Neural cell (in vitro differentiated cells): ENCODE measurements around the gene LAMC2. TPM values are rescaled to one million over a fixed set of nuclear protein-coding genes. Genes with fewer than 3 reads are reported as not detected.

Experiments used
- H2AFZ ChIP-seq: fragments of 200-600, 300-800 bp; sonication (generic), shearing (Covaris generic); 2 replicates; pipeline ENCODE4 v1.6.0; 2014; ENCODE audit warnings: low read depth, mild to moderate bottlenecking, antibody characterized with exemption, low read length, moderate library complexity
- H3F3A ChIP-seq: fragments of 200-600 bp; shearing (Covaris generic); 2 replicates; pipeline ENCODE4 v1.6.1; 2016; ENCODE audit warnings: mild to moderate bottlenecking, moderate library complexity, mixed read lengths, antibody characterized with exemption, low read length; ENCODE audit not compliant: insufficient read depth, poor library complexity, severe bottlenecking
- H3K27ac ChIP-seq: fragments of 200-600, 300-800 bp; sonication (generic), shearing (Covaris generic); 2 replicates; pipeline ENCODE4 v1.5.1; 2014; ENCODE audit warnings: mild to moderate bottlenecking, low read length, moderate library complexity
- H3K27me3 ChIP-seq: fragments of 300-800, 200-600 bp; sonication (generic), shearing (Covaris generic); 2 replicates; pipeline ENCODE4 v1.6.0; 2014; ENCODE audit warnings: mild to moderate bottlenecking, low read depth, low read length, moderate library complexity; ENCODE audit not compliant: insufficient read depth
- H3K36me3 ChIP-seq: fragments of 300-800, 200-600 bp; sonication (generic), shearing (Covaris generic); 2 replicates; pipeline ENCODE4 v1.5.1; 2014; ENCODE audit warnings: mild to moderate bottlenecking, antibody characterized with exemption, low read length, moderate library complexity; ENCODE audit not compliant: insufficient read depth
- H3K4me2 ChIP-seq: fragments of 300-800, 200-600 bp; sonication (generic), shearing (Covaris generic); 2 replicates; pipeline ENCODE4 v1.6.0; 2014; ENCODE audit warnings: mild to moderate bottlenecking, low read length
- H3K4me3 ChIP-seq: fragments of 300-800, 200-600 bp; sonication (generic), shearing (Covaris generic); 2 replicates; pipeline ENCODE4 v1.5.1; 2014; ENCODE audit warnings: mild to moderate bottlenecking, low read length, moderate library complexity
- H3K79me2 ChIP-seq: fragments of 200-600 bp; shearing (Covaris generic); replicated peaks from 2 replicates; pipeline ENCODE4 v1.6.0; 2014; ENCODE audit warnings: mild to moderate bottlenecking, low read length, moderate library complexity; ENCODE audit not compliant: insufficient read depth
- H3K9ac ChIP-seq: fragments of 300-800, 200-600 bp; sonication (generic), shearing (Covaris generic); 2 replicates; pipeline ENCODE4 v1.6.1; 2016; ENCODE audit warnings: mild to moderate bottlenecking, low read length, mixed read lengths
- H3K9me2 ChIP-seq: fragments of 200-600 bp; shearing (Covaris generic); 2 replicates; pipeline ENCODE4 v1.6.1; 2016; ENCODE audit warnings: mild to moderate bottlenecking, low read length, mixed read lengths; ENCODE audit not compliant: insufficient read depth
- H3K9me3 ChIP-seq: fragments of 200-600, 300-800 bp; sonication (generic), shearing (Covaris generic); 2 replicates; pipeline ENCODE4 v1.6.1; 2016; ENCODE audit warnings: mild to moderate bottlenecking, mixed run types, low read length, moderate library complexity, mixed read lengths
- H4K20me1 ChIP-seq: fragments of 200-600 bp; shearing (Covaris generic); 2 replicates; pipeline ENCODE4 v1.6.1; 2016; ENCODE audit warnings: mild to moderate bottlenecking, mixed run types; ENCODE audit not compliant: insufficient read depth
- CTCF ChIP-seq: fragments of 450-650 bp; IDR thresholded peaks from 2 replicates; pipeline ENCODE4 v1.5.1; 2014; ENCODE audit warnings: antibody characterized with exemption, mild to moderate bottlenecking, moderate library complexity; ENCODE audit not compliant: poor library complexity, severe bottlenecking
- EP300 ChIP-seq: fragments of 450-650 bp; conservative IDR thresholded peaks from 2 replicates; pipeline ENCODE4 v1.6.1; 2014; ENCODE audit warnings: antibody characterized with exemption, mild to moderate bottlenecking, moderate library complexity; ENCODE audit not compliant: poor library complexity, severe bottlenecking
- EZH2 ChIP-seq: fragments of 200-600, 300-800 bp; shearing (Covaris generic), sonication (generic); IDR thresholded peaks from 2 replicates; pipeline ENCODE4 v1.6.1; 2014; ENCODE audit warnings: antibody characterized with exemption, low read length, borderline replicate concordance, mild to moderate bottlenecking; ENCODE audit not compliant: insufficient read depth, poor library complexity, severe bottlenecking
- MXI1 ChIP-seq: fragments of 450-650 bp; conservative IDR thresholded peaks from 2 replicates; pipeline ENCODE4 v1.6.1; 2014; ENCODE audit warnings: antibody characterized with exemption, mild to moderate bottlenecking; ENCODE audit not compliant: poor library complexity, severe bottlenecking
- POLR2AphosphoS5 ChIP-seq: IDR thresholded peaks from 2 replicates; pipeline ENCODE4 v1.6.1; 2012
- RAD21 ChIP-seq: fragments of 450-650 bp; conservative IDR thresholded peaks from 2 replicates; pipeline ENCODE4 v1.6.1; 2014; ENCODE audit warnings: antibody characterized with exemption, mild to moderate bottlenecking, moderate library complexity
- REST ChIP-seq: IDR thresholded peaks from 2 replicates; pipeline ENCODE4 v1.6.1; 2012; ENCODE audit warnings: borderline replicate concordance
- SMC3 ChIP-seq: fragments of 450-650 bp; conservative IDR thresholded peaks from 2 replicates; pipeline ENCODE4 v1.6.1; 2014; ENCODE audit warnings: antibody characterized with exemption, mild to moderate bottlenecking, moderate library complexity; ENCODE audit not compliant: poor library complexity
- TAF1 ChIP-seq: IDR thresholded peaks from 2 replicates; pipeline ENCODE4 v1.6.1; 2012; ENCODE audit warnings: low read depth
- polyA plus RNA-seq: library from polyadenylated mRNA; depleted of rRNA; stranded (reverse); fragments of >200 nt; gene quantifications from 2 replicates; pipeline ENCODE4 v1.2.3, GENCODE V29; 2014

LAMC2 gene
- polyA plus RNA-seq, 1 donor from 2014 or later, result 0.67 TPM

GRCh38 chr1:183226361-183226760 is 40.3 kb downstream of the LAMC2 start:
- Histone ChIP-seq H3K4me3 (no peak overlapping the region), H4K20me1 (no peaks in the 10 kb centered on the region), H3K79me2 (no peaks in the 10 kb centered on the region), H3K9me3 (no peaks in the 10 kb centered on the region), H3K36me3 (no peaks in the 10 kb centered on the region), H3F3A (no peaks in the 10 kb centered on the region), H3K27ac (no peak overlapping the region), H3K4me2 (no peak overlapping the region), H2AFZ (no peak overlapping the region), H3K9me2 (no peaks in the 10 kb centered on the region), H3K9ac (no peak overlapping the region), H3K27me3 (no peaks in the 10 kb centered on the region)
- TF ChIP-seq MXI1 (no peak), EP300 (no peak), EZH2 (no peak), SMC3 (no peak), REST (no peak), RAD21 (no peak), TAF1 (no peak), CTCF (no peak), POLR2AphosphoS5 (no peak)

- Histone ChIP-seq H3K9me2 (no peaks in the 10 kb centered on the region), H2AFZ (no peak overlapping the region), H3K79me2 (no peaks in the 10 kb centered on the region), H3K9me3 (no peaks in the 10 kb centered on the region), H3K4me3 (no peak overlapping the region), H3K9ac (no peak overlapping the region), H3F3A (no peaks in the 10 kb centered on the region), H3K27me3 (no peaks in the 10 kb centered on the region), H3K36me3 (no peaks in the 10 kb centered on the region), H3K4me2 (no peak overlapping the region), H4K20me1 (no peaks in the 10 kb centered on the region), H3K27ac (no peak overlapping the region)
- TF ChIP-seq EZH2 (no peak), RAD21 (no peak), CTCF (no peak), TAF1 (no peak), MXI1 (no peak), REST (no peak), EP300 (no peak), SMC3 (no peak), POLR2AphosphoS5 (no peak)
These were observed 40.9 kb downstream of the LAMC2 start for GRCh38 chr1:183226963-183227362.
